HG03378 (cell line): ENCODE measurements around the gene GNPTAB.
"Not testable (repeated sequence)": the region's sequence is repeated elsewhere in the genome, so short reads cannot be mapped to it uniquely, and the experiment has no call there.

Experiments
- ATAC-seq: cut with Tn5 transposase; IDR thresholded peaks from one replicate; pipeline ENCODE4 v1.9.1; 2021; ENCODE audit warnings: mild to moderate bottlenecking, moderate library complexity; ENCODE audit not compliant: unreplicated experiment

Gene GNPTAB

DNA sequence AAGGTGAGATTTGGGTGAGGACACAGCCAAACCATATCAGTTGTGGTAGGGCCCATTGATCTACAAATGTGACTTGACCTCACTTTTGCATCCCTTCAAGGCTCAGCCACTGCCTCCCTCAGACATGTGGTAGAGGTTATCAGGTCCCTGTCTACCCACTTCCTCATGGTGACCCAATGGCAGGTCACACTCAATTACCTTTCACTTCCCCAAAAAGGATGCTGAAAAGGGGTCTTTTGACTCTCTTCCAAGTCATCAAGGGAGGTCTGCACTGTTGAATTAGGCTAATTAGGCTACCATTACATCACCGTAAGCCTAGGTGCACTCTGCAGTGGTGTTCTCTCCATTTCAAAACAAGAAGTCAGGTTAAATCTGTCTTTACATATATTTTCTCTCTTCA lies 24.0 kb upstream of the GNPTAB start:
- ATAC-seq, result peak; percentile 45

DNA sequence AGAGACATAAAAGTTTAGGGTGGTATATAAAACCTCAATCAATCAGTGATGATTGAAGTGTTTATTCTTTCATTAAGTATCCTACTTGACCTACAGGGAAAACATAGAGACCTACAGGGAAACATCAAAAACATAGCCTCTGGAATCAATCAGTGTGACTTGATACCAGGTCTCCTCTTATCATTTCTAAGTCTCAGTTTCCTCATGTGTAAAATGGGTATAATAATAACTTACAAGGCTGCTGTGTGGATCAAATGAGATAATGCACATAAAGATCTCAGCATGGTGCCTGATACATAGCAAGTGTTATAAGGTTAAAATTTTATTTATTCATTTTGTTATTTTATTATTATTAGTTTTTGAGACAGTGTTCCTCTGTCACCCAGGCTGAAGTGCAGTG lies 22.2 kb upstream of the GNPTAB start:
- ATAC-seq, result no peak

DNA sequence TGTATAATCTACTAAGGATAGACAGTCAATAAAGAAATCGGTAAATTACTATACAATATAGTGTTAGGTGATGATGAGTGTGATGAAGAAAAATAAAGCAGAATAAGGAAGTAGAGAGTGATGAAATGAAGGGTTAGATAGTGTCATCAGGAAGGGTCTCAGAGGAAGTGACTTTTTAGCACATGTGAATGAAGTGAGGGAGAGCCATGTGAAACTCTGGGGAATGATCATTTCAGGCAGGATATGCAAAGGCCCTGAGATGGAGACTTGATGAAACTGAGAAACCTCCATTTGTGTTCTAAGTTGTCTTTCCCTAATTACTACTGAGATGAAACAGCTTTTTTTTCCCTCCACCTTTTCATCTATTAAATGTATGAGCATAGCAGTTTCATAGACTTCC lies 19.4 kb upstream of the GNPTAB start:
- no peak for ATAC-seq

DNA sequence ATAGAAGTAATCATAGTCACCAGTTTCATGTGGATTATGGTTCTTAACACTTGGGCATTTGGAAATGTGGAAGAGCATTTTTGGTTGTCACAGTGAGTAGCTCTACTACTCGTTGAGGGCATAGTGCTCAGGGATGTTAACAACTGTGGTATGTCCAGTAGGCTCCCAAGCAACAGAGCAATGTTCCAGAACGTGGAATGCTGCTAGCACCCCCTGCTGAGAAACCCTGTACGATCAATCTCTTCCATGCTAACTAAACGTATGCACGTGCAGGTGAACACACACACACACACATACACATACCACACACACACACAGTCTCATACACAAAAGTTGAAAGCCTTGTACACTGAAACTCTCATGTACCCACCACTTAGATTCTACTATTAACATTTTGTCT lies 16.6 kb upstream of the GNPTAB start:
- no peak for ATAC-seq

DNA sequence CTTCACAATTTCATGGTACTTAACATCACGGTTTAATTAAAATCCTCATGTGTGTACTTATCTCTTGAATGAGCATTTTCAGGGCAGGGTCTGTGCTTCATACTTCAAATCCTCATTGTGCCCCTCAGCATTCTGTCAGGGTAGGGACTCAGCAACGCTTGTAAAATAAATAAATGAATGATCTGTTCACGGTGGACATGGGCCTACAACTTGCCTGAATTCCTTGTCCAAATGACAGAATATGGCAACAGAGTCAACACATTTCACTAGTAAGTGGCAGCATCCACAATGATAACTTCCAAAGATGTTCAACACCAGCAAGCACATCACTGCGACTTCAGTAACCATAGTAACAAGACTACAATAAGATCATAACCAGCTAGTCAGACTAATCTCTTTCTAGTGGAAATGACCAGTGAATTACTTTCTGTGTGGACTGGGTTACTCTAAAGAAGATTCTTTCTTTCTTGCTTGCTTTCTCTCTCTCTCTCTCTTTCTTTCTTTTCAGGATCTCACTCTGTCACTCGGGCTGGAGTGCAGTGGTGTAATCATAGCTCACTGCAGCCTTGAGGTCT lies 14.5 kb upstream of the GNPTAB start:
- no peak for ATAC-seq

DNA sequence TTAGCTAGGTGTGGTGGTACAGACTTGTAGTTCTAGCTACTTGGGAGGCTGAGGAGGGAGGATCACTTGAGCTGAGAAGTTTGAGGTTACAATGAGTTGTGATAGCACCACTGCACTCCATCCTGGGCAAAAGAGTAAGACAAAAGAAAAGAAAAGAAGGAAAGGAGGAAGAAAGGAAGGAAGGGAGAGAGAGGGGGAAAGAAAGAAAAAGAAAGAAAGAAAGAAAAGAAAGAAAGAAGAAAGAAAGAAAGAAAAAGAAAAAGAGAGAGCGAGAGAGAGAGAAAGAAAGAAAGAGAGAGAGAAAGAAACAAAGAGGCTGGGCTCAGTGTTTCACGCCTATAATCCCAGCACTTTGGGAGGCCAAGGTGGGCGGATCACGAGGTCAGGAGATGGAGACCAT lies 10.3 kb upstream of the GNPTAB start:
- ATAC-seq, result no peak

DNA sequence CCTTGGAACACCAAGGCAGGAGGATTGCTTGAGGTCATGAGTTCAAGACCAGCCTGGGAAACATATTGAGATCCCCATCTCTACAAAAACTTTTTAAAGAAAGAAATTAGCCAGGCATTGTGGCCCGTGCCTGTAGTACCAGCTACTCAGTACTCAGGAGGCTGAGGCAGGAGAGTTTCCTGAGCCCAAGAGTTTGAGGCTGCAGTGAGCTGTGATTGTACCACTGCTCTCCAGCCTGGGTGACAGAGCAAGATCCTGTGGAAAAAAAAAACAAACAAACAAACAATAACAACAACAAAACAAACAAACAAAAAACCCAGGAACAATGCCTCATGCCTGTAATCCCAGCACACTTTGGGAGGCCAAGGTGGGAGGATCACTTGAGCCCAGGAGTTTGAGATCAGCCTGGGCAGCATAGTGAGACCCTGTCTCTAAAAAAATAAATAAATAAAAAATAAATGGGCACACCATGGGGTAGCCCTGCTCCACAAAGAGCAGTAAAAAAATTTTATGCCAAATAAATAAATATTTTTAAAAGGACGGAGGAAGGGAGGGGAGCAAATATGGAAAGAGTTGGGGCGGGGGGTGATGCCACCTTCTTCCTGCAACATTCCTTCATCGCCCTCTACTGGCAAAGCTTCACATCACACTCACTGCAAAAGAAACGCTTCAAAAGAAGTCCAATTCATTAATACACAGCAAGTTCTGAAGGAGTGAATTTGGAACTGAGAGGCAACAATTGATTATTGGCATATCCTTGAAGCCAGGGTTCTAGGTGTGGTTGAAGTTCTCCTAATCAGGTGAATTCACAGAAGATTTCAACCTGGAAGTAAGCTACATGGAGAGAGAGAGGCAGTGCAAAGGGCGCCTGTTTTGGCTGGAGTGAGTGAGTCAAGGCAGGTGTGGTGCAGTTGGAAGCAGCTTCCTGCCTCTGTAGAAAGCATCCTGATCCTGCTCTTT lies 8.8 kb upstream of the GNPTAB start:
- no peak for ATAC-seq

DNA sequence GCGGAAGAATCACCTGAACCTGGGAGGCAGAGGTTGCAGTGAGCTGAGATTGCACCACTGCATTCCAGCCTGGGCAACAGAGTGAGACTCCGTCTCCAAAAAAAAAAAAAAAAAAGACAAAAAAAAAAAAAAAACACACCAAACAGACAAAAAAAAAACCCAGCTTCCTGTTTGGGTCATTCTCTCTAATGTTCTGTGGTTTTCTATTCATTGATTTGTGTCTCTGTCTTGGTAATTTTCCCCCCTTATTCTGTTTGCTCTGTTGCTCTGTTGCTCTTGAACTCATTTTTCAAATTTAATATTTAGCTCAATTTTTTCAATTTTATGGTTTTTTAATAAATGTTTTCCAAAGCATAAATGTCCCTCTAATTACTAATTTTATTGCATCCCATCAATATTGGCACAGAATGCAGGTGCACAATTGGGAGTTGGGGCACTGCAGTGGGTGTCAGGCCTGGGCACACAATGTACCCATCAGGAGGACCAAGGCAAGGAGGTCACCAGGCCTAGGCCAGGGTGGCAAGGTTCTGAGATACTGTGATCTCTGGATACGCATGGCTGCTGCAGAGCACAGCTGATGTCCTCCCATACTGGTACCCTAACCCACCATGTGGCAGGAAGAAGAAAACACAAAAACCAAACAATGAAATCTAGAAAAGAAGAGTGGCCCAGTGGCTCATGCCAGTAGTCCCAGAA lies 8.0 kb upstream of the GNPTAB start:
- peak; percentile 54 for ATAC-seq

DNA sequence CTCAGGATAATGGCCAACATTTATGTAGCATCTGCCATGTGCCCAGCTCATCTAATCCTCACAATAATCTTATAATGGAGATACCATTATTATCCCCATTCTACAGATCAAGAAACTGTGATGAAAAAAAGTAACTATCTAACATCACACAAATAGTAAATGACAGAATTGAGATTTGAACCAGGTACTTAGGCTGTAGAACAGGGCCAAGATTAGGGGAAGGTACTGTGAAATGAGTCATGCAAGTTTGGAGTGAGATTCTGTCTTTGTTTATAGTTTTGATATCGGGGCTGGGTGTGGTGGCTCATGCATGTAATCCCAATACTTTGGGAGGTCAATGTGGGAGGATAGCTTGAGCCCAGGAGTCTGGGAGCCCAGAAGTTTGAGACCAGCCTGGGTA lies 1.3 kb upstream of the GNPTAB start:
- no peak for ATAC-seq

DNA sequence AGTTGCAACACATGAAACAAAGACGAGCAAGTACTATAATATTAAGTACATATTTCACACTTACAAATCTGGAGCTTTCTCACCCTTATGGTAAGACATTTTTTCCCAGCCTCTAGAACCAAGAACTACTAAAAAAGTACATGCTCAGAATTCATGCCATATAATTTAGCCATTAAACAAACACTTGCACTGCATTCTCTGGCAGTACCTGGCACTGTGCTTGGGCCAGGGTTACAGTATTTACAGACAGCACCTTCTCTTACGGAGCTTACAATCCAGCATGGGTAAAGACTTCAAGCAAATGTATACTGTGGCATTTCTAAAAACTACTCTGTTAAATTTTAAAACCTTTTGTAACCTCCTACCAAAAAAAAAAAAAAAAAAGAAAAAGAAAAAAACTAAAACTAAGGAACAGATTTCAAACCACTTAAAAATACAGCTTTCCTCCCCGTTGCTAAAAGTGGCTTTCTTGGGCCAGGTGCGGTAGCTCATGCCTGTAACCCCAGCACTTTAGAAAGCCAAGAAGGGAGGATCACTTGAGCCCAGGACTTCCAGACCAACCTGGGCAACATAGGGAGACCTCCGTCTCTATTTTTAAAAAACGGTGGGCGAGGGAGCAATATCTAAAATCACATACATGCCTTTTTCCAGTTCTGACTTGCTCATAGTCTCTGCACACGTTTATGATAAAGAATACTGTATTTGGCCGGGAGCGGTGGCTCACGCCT lies 956 bp downstream of the GNPTAB start:
- ATAC-seq, result no peak

DNA sequence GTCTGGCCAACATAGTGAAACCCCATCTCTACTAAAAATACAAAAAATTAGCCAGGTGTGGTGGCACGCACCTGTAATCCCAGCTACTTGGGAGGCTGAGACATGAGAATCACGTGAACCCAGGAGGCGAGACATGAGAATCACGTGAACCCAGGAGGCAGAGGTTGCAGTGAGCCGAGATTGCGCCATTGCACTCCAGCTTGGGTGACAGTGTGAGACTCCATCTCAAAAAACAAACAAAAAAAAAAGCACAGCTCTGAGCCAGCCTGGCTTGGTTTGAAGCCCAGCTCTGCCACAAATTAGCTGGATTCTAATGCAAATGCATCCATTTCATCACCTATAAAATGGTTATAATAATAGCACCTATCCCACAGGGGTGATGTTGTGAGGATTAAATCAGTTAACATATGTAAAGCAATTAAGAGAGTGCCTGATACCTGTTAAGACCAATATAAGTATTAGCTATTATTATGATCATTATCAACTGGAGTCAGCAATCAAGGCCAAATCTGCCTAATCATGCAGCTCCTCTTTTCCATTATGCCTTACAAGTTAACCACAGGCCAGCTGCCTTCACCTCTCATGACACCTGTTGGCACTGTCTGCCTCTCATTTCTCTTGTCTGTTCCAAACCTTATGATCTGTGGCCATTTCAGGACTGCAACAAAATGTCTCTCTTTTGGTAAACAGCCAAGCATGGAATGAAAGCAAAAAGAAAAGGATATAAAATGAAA lies 2.1 kb downstream of the GNPTAB start:
- ATAC-seq, result no peak

DNA sequence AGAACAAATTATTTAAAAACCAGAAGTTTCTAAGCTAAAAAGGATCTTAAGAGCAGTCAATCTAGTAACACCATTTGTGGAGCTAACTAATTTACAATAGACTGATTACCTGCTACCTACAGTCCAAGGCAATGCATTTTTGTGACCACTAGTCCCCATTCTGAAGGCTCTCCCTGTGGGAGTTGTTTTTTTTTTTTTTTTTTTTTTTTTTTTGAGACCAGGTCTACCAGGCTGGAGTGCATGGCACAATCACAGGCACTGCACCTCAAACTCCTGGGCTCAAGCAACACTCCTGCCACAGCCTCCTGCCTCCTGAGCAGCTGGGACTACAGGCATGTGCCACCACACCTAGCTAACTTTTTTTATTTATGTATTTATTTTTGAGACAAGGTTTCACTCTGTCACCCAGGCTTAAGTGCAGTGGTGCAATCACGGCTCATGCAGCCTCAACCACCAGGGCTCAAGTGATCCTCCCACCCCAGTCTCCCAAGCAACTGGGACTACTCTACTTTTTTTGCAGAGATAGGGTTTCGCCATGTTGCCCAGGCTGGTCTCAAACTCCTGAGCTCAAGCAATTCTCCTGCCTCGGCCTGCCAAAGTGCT lies 3.9 kb downstream of the GNPTAB start:
- no peak for ATAC-seq

DNA sequence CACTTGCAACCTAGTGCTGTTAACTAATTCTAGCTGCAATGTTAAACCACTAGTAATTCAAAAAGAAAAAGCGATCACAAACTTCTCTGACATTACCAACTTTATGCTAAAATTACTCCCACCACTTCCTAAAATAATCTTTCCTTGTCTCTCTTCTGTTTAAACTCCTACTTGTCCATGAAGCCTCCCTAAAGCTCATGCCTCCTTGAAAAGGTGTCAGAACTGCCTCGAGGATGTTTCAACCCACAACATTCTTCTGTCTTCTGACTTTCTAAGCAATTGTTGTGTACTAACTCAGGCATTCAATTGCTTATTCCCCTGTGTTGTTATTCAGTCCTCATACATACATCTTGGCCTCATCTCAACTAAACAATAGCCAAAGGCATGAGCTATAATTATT lies 5.9 kb downstream of the GNPTAB start:
- ATAC-seq, result no peak

DNA sequence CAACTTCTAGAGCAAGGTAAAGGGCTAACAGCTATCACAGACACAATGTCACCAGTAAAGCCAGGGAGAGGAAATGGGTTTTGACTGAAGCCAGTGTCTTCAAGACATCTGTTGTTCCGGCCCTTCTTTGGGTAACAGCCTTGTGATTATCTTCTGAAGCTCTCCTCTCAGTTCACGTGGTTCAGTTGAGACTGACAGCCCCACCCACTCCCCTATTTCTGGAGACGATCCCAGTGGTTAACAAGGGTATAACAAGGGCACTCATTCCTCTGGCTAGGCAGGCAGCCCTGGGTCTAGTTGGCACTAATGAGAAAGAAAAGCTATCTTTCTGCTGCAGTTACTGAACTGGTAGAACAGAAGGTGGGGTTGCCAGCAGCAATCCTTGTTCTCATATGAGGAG lies 6.9 kb downstream of the GNPTAB start:
- ATAC-seq, result peak; percentile 65

DNA sequence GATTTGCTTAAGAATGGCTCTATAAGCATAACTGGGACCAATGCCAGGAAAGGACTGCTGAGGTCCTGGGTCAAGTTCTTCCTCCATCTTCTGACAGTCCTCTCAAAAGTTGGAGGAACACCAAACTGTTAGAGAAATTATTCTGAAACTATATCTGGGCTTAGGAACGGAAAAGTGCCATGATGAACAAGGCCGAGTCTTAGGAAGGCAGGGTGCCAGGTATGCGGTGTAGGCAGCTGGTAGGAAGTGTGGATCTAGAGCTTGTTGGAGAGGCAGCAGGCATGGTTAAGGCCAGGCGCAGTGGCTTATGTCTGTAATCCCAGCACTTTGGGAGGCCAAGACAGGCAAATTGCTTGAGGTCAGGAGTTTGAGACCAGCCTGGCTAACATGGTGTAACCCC lies 7.7 kb downstream of the GNPTAB start:
- no peak for ATAC-seq

DNA sequence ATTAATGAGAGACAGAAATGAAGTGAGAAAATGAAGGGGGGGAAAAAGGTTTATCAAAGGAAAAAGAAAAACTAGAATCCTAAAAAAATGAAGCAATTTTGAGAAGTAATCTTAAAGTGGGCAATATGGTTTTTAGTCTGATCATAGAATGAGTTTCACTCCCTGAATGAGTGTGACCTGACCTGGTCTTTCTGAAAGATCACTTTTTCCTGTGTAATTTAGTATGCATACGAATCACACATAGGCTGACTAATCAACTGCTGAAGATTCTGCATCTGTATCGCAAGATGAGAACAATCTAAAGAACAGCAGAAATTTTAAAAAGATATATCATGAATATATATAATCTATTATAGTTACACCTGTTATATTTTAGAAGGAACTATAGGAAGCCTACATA lies 11.3 kb downstream of the GNPTAB start:
- peak; percentile 77 for ATAC-seq

DNA sequence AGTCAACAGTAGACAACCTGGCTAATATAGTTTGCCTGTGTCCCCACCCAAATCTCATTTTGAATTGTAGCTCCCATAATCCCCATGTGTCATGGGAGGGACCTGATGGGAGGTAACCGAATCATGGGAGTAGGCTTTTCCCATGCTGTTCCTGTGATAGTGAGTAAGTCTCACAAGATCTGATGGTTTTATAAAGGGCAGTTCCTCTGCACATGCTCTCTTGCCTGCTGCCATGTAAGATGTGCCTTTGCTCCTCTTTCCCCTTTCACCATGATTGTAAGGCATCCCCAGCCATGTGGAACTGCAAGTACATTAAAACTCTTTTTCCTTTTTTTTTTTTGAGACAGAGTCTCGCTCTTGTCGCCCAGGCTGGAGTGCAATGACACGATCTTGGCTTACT lies 12.1 kb downstream of the GNPTAB start:
- not testable (repeated sequence) for ATAC-seq

DNA sequence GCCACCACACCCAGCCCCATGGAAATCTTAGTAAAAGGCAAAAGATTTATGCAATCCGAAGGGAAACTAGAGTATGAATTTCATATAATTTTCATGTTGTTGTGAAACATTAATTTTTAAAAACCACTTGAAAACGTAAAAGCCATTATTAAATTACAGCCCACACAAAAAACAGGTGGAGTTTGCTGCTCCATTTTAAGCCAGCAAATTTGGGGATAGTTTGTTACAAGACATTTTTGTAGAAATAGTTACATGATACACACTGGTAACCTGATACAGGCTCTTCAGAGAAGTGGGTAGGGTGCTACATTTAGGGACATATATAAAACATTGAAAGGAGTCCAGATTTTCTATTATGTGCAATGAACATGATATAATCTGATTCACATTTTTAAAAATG lies 17.6 kb downstream of the GNPTAB start:
- no peak for ATAC-seq

DNA sequence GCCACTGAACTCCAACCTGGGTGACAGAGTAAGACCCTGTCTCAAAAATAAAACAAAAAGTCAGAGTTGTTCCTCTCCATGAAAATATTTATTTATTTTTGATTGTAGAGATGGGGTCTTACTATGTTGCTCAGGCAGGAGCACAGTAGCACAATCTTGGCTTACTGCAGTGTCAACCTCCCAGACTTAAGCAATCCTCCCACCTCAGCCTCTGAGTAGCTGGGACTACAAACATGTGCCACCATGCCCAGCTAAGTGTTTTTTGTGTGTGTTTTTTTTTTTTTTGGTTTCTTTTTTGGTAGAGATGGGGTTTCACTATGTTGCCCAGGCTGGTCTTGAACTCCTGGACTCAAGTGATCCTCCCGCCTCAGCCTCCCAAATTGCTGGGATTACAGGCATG lies 18.0 kb downstream of the GNPTAB start:
- not testable (repeated sequence) for ATAC-seq

DNA sequence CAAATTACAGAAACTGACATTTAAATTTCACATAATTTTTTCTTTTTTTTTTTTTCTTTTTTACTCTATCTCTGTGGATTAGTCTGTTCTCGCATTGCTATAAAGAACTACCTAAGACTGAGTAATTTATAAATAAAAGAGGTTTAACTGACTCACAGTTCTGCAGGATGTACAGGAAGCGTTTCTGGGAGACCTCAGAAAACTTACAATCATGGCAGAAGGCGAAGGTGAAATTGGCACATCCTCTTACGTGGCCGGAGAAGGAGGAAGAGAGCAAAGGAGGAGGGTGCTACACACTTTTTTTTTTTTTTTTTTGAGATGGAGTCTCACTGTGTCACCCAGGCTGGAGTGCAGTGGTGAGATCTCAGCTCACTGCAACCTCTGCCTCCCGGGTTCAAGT lies 19.4 kb downstream of the GNPTAB start:
- not testable (repeated sequence) for ATAC-seq
